SU-DHL-6 (cell line): ENCODE results near the gene APOC3.

Source experiments
- EZH2phosphoT487 ChIP-seq: fragments of 200-600 bp; sonication (generic), shearing (Covaris generic); conservative IDR thresholded peaks from 2 replicates; pipeline ENCODE4 v1.6.1; 2018; ENCODE audit warnings: mild to moderate bottlenecking, antibody characterized with exemption, low read length, moderate library complexity, mixed read lengths
- TF ChIP-seq, protein P1 (sequence below): fragments of 200-600 bp; sonication (generic); IDR thresholded peaks from one replicate; pipeline ENCODE4 v1.5.1; 2017; ENCODE audit warnings: antibody characterized with exemption, mild to moderate bottlenecking, low read length, moderate library complexity; ENCODE audit not compliant: insufficient read depth, poor library complexity, severe bottlenecking

- TF ChIP-seq, protein P1, sequence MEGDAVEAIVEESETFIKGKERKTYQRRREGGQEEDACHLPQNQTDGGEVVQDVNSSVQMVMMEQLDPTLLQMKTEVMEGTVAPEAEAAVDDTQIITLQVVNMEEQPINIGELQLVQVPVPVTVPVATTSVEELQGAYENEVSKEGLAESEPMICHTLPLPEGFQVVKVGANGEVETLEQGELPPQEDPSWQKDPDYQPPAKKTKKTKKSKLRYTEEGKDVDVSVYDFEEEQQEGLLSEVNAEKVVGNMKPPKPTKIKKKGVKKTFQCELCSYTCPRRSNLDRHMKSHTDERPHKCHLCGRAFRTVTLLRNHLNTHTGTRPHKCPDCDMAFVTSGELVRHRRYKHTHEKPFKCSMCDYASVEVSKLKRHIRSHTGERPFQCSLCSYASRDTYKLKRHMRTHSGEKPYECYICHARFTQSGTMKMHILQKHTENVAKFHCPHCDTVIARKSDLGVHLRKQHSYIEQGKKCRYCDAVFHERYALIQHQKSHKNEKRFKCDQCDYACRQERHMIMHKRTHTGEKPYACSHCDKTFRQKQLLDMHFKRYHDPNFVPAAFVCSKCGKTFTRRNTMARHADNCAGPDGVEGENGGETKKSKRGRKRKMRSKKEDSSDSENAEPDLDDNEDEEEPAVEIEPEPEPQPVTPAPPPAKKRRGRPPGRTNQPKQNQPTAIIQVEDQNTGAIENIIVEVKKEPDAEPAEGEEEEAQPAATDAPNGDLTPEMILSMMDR = peak; percentile 62
- no peak for TF ChIP-seq EZH2phosphoT487
These were observed 6.3 kb downstream of the APOC3 start for GRCh38 chr11:116835791-116836631.
